Measurements from ENCODE around the gene ZNF239. TPM values are rescaled to one million over a fixed set of nuclear protein-coding genes. Genes with fewer than 3 reads are reported as not detected.

The ZNF239 gene
- total and polyA plus RNA-seq, 2 experiments from 2014 or later: 6.2 to 6.8 TPM

GRCh38 chr10:43616697-43617370 is 42.4 kb upstream of the ZNF239 start:
- no peaks in the 10 kb centered on the region for H4K20me1 ChIP-seq (ENCODE audit: insufficient read depth)
- no peak overlapping the region for H3K27ac ChIP-seq
- H3K9me2 ChIP-seq (ENCODE audit: insufficient read depth): no peaks in the 10 kb centered on the region
- H3K36me3 ChIP-seq (ENCODE audit: low read depth): peaks cover 24% of the 10 kb centered on the region
- no peak overlapping the region for H2AFZ ChIP-seq
- no peaks in the 10 kb centered on the region for H3K9me3 ChIP-seq (ENCODE audit: low read depth)
- peaks cover 20% of the 10 kb centered on the region for H3F3A ChIP-seq (ENCODE audit: insufficient read depth)
- H3K4me1 ChIP-seq (ENCODE audit: insufficient read depth): peaks cover 13% of the 10 kb centered on the region
- in situ Hi-C loops (cut with MboI): no loop called here
- H3K27me3 ChIP-seq (replicated peaks; ENCODE audit: insufficient read depth): no peaks in the 10 kb centered on the region
- no peak overlapping the region for H3K4me2 ChIP-seq (ENCODE audit: unreplicated experiment)
- TF ChIP-seq EZH2phosphoT487 (IDR thresholded peaks at IDR 0.05; ENCODE audit: insufficient read depth, low read depth): no peak
- TF ChIP-seq EZH2 (IDR thresholded peaks at IDR 0.05; ENCODE audit: insufficient read depth, poor library complexity, severe bottlenecking): no peak
- no peak overlapping the region for H3K9ac ChIP-seq
- 94% methylated on average over 6 of the region's 6 CpGs for WGBS, 2 experiments (ENCODE audit: low coverage in 1 of 2, low lambda C conversion rate in 2 of 2, missing lambda C conversion rate in 2 of 2)
- no peaks in the 10 kb centered on the region for H3K79me2 ChIP-seq (ENCODE audit: insufficient read depth)
- DNase-seq: no peak
- no peak overlapping the region for H3K4me3 ChIP-seq

- no peak overlapping the region for H3K9ac ChIP-seq
- H2AFZ ChIP-seq: no peak overlapping the region
- H3K27ac ChIP-seq: no peak overlapping the region
- H3K4me2 ChIP-seq (ENCODE audit: unreplicated experiment): peak overlapping the region; percentile 28
- H3K36me3 ChIP-seq (ENCODE audit: low read depth): peaks cover 10% of the 10 kb centered on the region
- DNase-seq: peak; percentile 33
- no peaks in the 10 kb centered on the region for H3K27me3 ChIP-seq (replicated peaks; ENCODE audit: insufficient read depth)
- peaks cover 30% of the 10 kb centered on the region for H3F3A ChIP-seq (ENCODE audit: insufficient read depth)
- H3K4me3 ChIP-seq: no peak overlapping the region
- no peaks in the 10 kb centered on the region for H3K9me2 ChIP-seq (ENCODE audit: insufficient read depth)
- in situ Hi-C loops (cut with MboI): no loop called here
- no peaks in the 10 kb centered on the region for H3K79me2 ChIP-seq (ENCODE audit: insufficient read depth)
- H4K20me1 ChIP-seq (ENCODE audit: insufficient read depth): no peaks in the 10 kb centered on the region
- H3K4me1 ChIP-seq (ENCODE audit: insufficient read depth): peaks cover 22% of the 10 kb centered on the region
- no peaks in the 10 kb centered on the region for H3K9me3 ChIP-seq (ENCODE audit: low read depth)
- no peak for TF ChIP-seq EZH2 (IDR thresholded peaks at IDR 0.05; ENCODE audit: insufficient read depth, poor library complexity, severe bottlenecking)
- no peak for TF ChIP-seq EZH2phosphoT487 (IDR thresholded peaks at IDR 0.05; ENCODE audit: insufficient read depth, low read depth)
Observed at GRCh38 chr10:43610636-43611035, 36.2 kb upstream of the ZNF239 start.

GRCh38 chr10:43607199-43607573 is 32.8 kb upstream of the ZNF239 start:
- in situ Hi-C loops (cut with MboI): no loop called here
- H3K4me3 ChIP-seq: peak overlapping the region; percentile 87
- no peaks in the 10 kb centered on the region for H3K79me2 ChIP-seq (ENCODE audit: insufficient read depth)
- no peaks in the 10 kb centered on the region for H3K36me3 ChIP-seq (ENCODE audit: low read depth)
- peak overlapping the region; percentile 75; the same call in 1 of the 2 replicates for H3K9ac ChIP-seq
- peaks cover 8% of the 10 kb centered on the region; the same call in 1 of the 2 replicates for H3K4me1 ChIP-seq (ENCODE audit: insufficient read depth)
- H4K20me1 ChIP-seq (ENCODE audit: insufficient read depth): no peaks in the 10 kb centered on the region
- TF ChIP-seq EZH2phosphoT487 (IDR thresholded peaks at IDR 0.05; ENCODE audit: insufficient read depth, low read depth) (no peak), EZH2 (IDR thresholded peaks at IDR 0.05; ENCODE audit: insufficient read depth, poor library complexity, severe bottlenecking) (no peak)
- no peaks in the 10 kb centered on the region for H3K9me3 ChIP-seq (ENCODE audit: low read depth)
- no peak for DNase-seq
- peak overlapping the region; percentile 95 for H2AFZ ChIP-seq
- no peaks in the 10 kb centered on the region for H3K27me3 ChIP-seq (replicated peaks; ENCODE audit: insufficient read depth)
- no peak overlapping the region for H3K27ac ChIP-seq
- 76 to 80% methylated on average over 10 of the region's 10 CpGs for WGBS, 2 experiments (ENCODE audit: low coverage in 1 of 2, low lambda C conversion rate in 2 of 2, missing lambda C conversion rate in 2 of 2)
- H3F3A ChIP-seq (ENCODE audit: insufficient read depth): peaks cover 10% of the 10 kb centered on the region
- peak overlapping the region; percentile 69 for H3K4me2 ChIP-seq (ENCODE audit: unreplicated experiment)
- no peaks in the 10 kb centered on the region for H3K9me2 ChIP-seq (ENCODE audit: insufficient read depth)

GRCh38 chr10:43606323-43607198 is 32.1 kb upstream of the ZNF239 start, which contains the start of gene ZNF485:
TSS of gene ZNF485 (plus strand) at chr10:43606438. CDS start at chr10:43607051, 613 bp downstream.
- DNase-seq: peak; percentile 85
- Histone ChIP-seq H3K4me3 (peak within 1 kb of the TSS; percentile 87), H3F3A (ENCODE audit: insufficient read depth) (peaks cover 10% of the 10 kb centered on the region), H3K27ac (no peak within 1 kb of the TSS), H3K9me3 (ENCODE audit: low read depth) (no peaks in the 10 kb centered on the region), H3K9ac (peak within 1 kb of the TSS; percentile 75), H3K4me2 (ENCODE audit: unreplicated experiment) (peak within 1 kb of the TSS; percentile 69), H3K4me1 (ENCODE audit: insufficient read depth) (peaks cover 8% of the 10 kb centered on the region; the same call in 1 of the 2 replicates), H3K36me3 (ENCODE audit: low read depth) (no peaks in the 10 kb centered on the region), H3K27me3 (replicated peaks; ENCODE audit: insufficient read depth) (no peaks in the 10 kb centered on the region), H2AFZ (peak within 1 kb of the TSS; percentile 95), H3K9me2 (ENCODE audit: insufficient read depth) (no peaks in the 10 kb centered on the region), H3K79me2 (ENCODE audit: insufficient read depth) (no peaks in the 10 kb centered on the region), H4K20me1 (ENCODE audit: insufficient read depth) (no peaks in the 10 kb centered on the region)
- in situ Hi-C loops (cut with MboI): no loop called here
- 5% methylated on average over 42 to 53 of the region's 58 CpGs for WGBS, 2 experiments (ENCODE audit: low coverage in 1 of 2, low lambda C conversion rate in 2 of 2, missing lambda C conversion rate in 2 of 2)
- no peak for TF ChIP-seq EZH2 (IDR thresholded peaks at IDR 0.05; ENCODE audit: insufficient read depth, poor library complexity, severe bottlenecking)
- TF ChIP-seq EZH2phosphoT487 (IDR thresholded peaks at IDR 0.05; ENCODE audit: insufficient read depth, low read depth): no peak

All from GM23248 (cell line).